Neural cell (in vitro differentiated cells): ENCODE results near the gene USP22. TPM values are rescaled to one million over a fixed set of nuclear protein-coding genes. Genes with fewer than 3 reads are reported as not detected.

Source experiments
- H2AFZ ChIP-seq: fragments of 200-600, 300-800 bp; sonication (generic), shearing (Covaris generic); 2 replicates; pipeline ENCODE4 v1.6.0; 2014; ENCODE audit warnings: low read depth, mild to moderate bottlenecking, antibody characterized with exemption, low read length, moderate library complexity
- H3F3A ChIP-seq: fragments of 200-600 bp; shearing (Covaris generic); 2 replicates; pipeline ENCODE4 v1.6.1; 2016; ENCODE audit warnings: mild to moderate bottlenecking, moderate library complexity, mixed read lengths, antibody characterized with exemption, low read length; ENCODE audit not compliant: insufficient read depth, poor library complexity, severe bottlenecking
- H3K27ac ChIP-seq: fragments of 200-600, 300-800 bp; sonication (generic), shearing (Covaris generic); 2 replicates; pipeline ENCODE4 v1.5.1; 2014; ENCODE audit warnings: mild to moderate bottlenecking, low read length, moderate library complexity
- H3K27me3 ChIP-seq: fragments of 300-800, 200-600 bp; sonication (generic), shearing (Covaris generic); 2 replicates; pipeline ENCODE4 v1.6.0; 2014; ENCODE audit warnings: mild to moderate bottlenecking, low read depth, low read length, moderate library complexity; ENCODE audit not compliant: insufficient read depth
- H3K36me3 ChIP-seq: fragments of 300-800, 200-600 bp; sonication (generic), shearing (Covaris generic); 2 replicates; pipeline ENCODE4 v1.5.1; 2014; ENCODE audit warnings: mild to moderate bottlenecking, antibody characterized with exemption, low read length, moderate library complexity; ENCODE audit not compliant: insufficient read depth
- H3K4me2 ChIP-seq: fragments of 300-800, 200-600 bp; sonication (generic), shearing (Covaris generic); 2 replicates; pipeline ENCODE4 v1.6.0; 2014; ENCODE audit warnings: mild to moderate bottlenecking, low read length
- H3K4me3 ChIP-seq: fragments of 300-800, 200-600 bp; sonication (generic), shearing (Covaris generic); 2 replicates; pipeline ENCODE4 v1.5.1; 2014; ENCODE audit warnings: mild to moderate bottlenecking, low read length, moderate library complexity
- H3K79me2 ChIP-seq: fragments of 200-600 bp; shearing (Covaris generic); replicated peaks from 2 replicates; pipeline ENCODE4 v1.6.0; 2014; ENCODE audit warnings: mild to moderate bottlenecking, low read length, moderate library complexity; ENCODE audit not compliant: insufficient read depth
- H3K9ac ChIP-seq: fragments of 300-800, 200-600 bp; sonication (generic), shearing (Covaris generic); 2 replicates; pipeline ENCODE4 v1.6.1; 2016; ENCODE audit warnings: mild to moderate bottlenecking, low read length, mixed read lengths
- H3K9me2 ChIP-seq: fragments of 200-600 bp; shearing (Covaris generic); 2 replicates; pipeline ENCODE4 v1.6.1; 2016; ENCODE audit warnings: mild to moderate bottlenecking, low read length, mixed read lengths; ENCODE audit not compliant: insufficient read depth
- H3K9me3 ChIP-seq: fragments of 200-600, 300-800 bp; sonication (generic), shearing (Covaris generic); 2 replicates; pipeline ENCODE4 v1.6.1; 2016; ENCODE audit warnings: mild to moderate bottlenecking, mixed run types, low read length, moderate library complexity, mixed read lengths
- H4K20me1 ChIP-seq: fragments of 200-600 bp; shearing (Covaris generic); 2 replicates; pipeline ENCODE4 v1.6.1; 2016; ENCODE audit warnings: mild to moderate bottlenecking, mixed run types; ENCODE audit not compliant: insufficient read depth
- EP300 ChIP-seq: fragments of 450-650 bp; conservative IDR thresholded peaks from 2 replicates; pipeline ENCODE4 v1.6.1; 2014; ENCODE audit warnings: antibody characterized with exemption, mild to moderate bottlenecking, moderate library complexity; ENCODE audit not compliant: poor library complexity, severe bottlenecking
- EZH2 ChIP-seq: fragments of 200-600, 300-800 bp; shearing (Covaris generic), sonication (generic); IDR thresholded peaks from 2 replicates; pipeline ENCODE4 v1.6.1; 2014; ENCODE audit warnings: antibody characterized with exemption, low read length, borderline replicate concordance, mild to moderate bottlenecking; ENCODE audit not compliant: insufficient read depth, poor library complexity, severe bottlenecking
- MXI1 ChIP-seq: fragments of 450-650 bp; conservative IDR thresholded peaks from 2 replicates; pipeline ENCODE4 v1.6.1; 2014; ENCODE audit warnings: antibody characterized with exemption, mild to moderate bottlenecking; ENCODE audit not compliant: poor library complexity, severe bottlenecking
- POLR2AphosphoS5 ChIP-seq: IDR thresholded peaks from 2 replicates; pipeline ENCODE4 v1.6.1; 2012
- RAD21 ChIP-seq: fragments of 450-650 bp; conservative IDR thresholded peaks from 2 replicates; pipeline ENCODE4 v1.6.1; 2014; ENCODE audit warnings: antibody characterized with exemption, mild to moderate bottlenecking, moderate library complexity
- SMC3 ChIP-seq: fragments of 450-650 bp; conservative IDR thresholded peaks from 2 replicates; pipeline ENCODE4 v1.6.1; 2014; ENCODE audit warnings: antibody characterized with exemption, mild to moderate bottlenecking, moderate library complexity; ENCODE audit not compliant: poor library complexity
- TAF1 ChIP-seq: IDR thresholded peaks from 2 replicates; pipeline ENCODE4 v1.6.1; 2012; ENCODE audit warnings: low read depth
- polyA plus RNA-seq: library from polyadenylated mRNA; depleted of rRNA; stranded (reverse); fragments of >200 nt; gene quantifications from 2 replicates; pipeline ENCODE4 v1.2.3, GENCODE V29; 2014
- TF ChIP-seq, protein P1 (sequence below): IDR thresholded peaks from 2 replicates; pipeline ENCODE4 v1.6.1; 2012; ENCODE audit warnings: borderline replicate concordance
- TF ChIP-seq, protein P2 (sequence below): fragments of 450-650 bp; IDR thresholded peaks from 2 replicates; pipeline ENCODE4 v1.5.1; 2014; ENCODE audit warnings: antibody characterized with exemption, mild to moderate bottlenecking, moderate library complexity; ENCODE audit not compliant: poor library complexity, severe bottlenecking

Gene USP22
- polyA plus RNA-seq, 1 donor from 2014 or later: 269 TPM

DNA sequence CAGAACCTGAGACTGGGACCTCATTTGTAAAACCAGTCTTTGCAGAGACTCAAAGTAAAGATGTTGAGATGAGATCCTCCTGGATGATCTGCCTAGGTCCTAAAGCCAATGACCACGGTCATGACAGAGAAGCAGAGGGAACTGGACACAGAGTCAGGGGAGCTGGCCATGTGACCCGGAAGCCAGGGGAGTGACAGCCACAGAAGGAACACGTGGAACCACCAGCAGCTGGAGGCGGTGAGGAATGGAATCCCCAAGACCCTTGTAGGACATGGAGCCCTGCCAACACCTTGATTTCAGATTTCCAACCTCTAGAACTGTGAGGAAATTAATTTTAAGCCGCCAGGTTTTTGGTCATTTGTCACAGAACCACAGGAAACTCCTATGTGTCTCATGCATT lies 37.0 kb downstream of the USP22 start:
- Histone ChIP-seq H3K27ac (no peak overlapping the region), H4K20me1 (peaks cover 20% of the 10 kb centered on the region), H3K79me2 (peaks cover 8% of the 10 kb centered on the region), H2AFZ (no peak overlapping the region), H3K4me3 (no peak overlapping the region), H3F3A (no peaks in the 10 kb centered on the region), H3K4me2 (no peak overlapping the region), H3K36me3 (peaks cover 32% of the 10 kb centered on the region), H3K9me2 (no peaks in the 10 kb centered on the region), H3K9me3 (no peaks in the 10 kb centered on the region), H3K9ac (no peak overlapping the region), H3K27me3 (no peaks in the 10 kb centered on the region)
- TF ChIP-seq EP300 (no peak), POLR2AphosphoS5 (peak; percentile 16)

DNA sequence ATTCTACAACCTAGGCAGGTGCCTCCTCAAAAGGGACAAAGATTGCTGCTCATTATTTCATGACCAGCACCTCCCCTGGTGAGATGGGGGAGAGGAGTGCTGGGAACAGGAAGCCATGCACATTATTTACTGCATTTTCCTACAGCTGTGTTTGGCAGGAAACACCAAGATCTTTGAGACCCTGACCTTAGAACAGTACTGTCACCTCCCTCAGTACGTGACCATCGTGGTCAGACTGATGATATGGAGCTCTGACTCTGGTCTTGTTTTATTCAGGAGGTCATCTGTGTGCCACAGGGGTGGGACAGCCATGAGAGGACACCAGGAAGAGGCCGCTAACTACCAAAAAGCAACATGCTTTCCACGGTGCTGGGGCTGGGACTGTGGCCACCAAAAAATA lies 37.4 kb downstream of the USP22 start:
- no peak overlapping the region for H3K27ac ChIP-seq
- no peaks in the 10 kb centered on the region for H3K27me3 ChIP-seq
- peaks cover 32% of the 10 kb centered on the region for H3K36me3 ChIP-seq
- TF ChIP-seq SMC3 (no peak), RAD21 (no peak), TAF1 (no peak), MXI1 (no peak), EP300 (no peak), EZH2 (no peak), POLR2AphosphoS5 (no peak)
- TF ChIP-seq, protein P1, sequence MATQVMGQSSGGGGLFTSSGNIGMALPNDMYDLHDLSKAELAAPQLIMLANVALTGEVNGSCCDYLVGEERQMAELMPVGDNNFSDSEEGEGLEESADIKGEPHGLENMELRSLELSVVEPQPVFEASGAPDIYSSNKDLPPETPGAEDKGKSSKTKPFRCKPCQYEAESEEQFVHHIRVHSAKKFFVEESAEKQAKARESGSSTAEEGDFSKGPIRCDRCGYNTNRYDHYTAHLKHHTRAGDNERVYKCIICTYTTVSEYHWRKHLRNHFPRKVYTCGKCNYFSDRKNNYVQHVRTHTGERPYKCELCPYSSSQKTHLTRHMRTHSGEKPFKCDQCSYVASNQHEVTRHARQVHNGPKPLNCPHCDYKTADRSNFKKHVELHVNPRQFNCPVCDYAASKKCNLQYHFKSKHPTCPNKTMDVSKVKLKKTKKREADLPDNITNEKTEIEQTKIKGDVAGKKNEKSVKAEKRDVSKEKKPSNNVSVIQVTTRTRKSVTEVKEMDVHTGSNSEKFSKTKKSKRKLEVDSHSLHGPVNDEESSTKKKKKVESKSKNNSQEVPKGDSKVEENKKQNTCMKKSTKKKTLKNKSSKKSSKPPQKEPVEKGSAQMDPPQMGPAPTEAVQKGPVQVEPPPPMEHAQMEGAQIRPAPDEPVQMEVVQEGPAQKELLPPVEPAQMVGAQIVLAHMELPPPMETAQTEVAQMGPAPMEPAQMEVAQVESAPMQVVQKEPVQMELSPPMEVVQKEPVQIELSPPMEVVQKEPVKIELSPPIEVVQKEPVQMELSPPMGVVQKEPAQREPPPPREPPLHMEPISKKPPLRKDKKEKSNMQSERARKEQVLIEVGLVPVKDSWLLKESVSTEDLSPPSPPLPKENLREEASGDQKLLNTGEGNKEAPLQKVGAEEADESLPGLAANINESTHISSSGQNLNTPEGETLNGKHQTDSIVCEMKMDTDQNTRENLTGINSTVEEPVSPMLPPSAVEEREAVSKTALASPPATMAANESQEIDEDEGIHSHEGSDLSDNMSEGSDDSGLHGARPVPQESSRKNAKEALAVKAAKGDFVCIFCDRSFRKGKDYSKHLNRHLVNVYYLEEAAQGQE: no peak
- TF ChIP-seq, protein P2, sequence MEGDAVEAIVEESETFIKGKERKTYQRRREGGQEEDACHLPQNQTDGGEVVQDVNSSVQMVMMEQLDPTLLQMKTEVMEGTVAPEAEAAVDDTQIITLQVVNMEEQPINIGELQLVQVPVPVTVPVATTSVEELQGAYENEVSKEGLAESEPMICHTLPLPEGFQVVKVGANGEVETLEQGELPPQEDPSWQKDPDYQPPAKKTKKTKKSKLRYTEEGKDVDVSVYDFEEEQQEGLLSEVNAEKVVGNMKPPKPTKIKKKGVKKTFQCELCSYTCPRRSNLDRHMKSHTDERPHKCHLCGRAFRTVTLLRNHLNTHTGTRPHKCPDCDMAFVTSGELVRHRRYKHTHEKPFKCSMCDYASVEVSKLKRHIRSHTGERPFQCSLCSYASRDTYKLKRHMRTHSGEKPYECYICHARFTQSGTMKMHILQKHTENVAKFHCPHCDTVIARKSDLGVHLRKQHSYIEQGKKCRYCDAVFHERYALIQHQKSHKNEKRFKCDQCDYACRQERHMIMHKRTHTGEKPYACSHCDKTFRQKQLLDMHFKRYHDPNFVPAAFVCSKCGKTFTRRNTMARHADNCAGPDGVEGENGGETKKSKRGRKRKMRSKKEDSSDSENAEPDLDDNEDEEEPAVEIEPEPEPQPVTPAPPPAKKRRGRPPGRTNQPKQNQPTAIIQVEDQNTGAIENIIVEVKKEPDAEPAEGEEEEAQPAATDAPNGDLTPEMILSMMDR: no peak
- no peak overlapping the region for H2AFZ ChIP-seq
- H3K9me2 ChIP-seq: no peaks in the 10 kb centered on the region
- no peak overlapping the region for H3K4me3 ChIP-seq
- H4K20me1 ChIP-seq: peaks cover 23% of the 10 kb centered on the region
- no peak overlapping the region for H3K9ac ChIP-seq
- H3K79me2 ChIP-seq: peaks cover 5% of the 10 kb centered on the region
- H3F3A ChIP-seq: no peaks in the 10 kb centered on the region
- no peaks in the 10 kb centered on the region for H3K9me3 ChIP-seq
- no peak overlapping the region for H3K4me2 ChIP-seq
